ENCODE measurements around the gene PIP4P1.

Gene PIP4P1

DNA sequence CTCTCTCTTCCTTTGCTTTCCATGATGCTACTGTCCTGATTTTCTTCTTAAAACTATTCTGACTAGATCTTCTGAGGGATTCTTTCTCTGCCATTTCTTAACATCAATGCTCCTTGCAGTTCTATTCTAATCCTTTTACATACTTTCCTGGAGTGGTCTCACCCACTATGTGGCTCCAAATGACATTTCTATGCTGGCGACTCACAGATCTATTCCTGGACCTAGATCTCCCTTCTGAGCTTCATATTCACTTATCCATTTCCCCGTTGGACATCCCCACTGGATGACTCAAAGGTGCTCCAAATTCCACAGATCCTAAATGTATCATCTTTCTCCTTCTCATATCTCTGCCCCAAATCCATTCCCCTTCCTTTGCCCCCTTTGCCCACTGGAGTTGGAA is 52.0 kb downstream of the PIP4P1 start:
- no peak for DNase-seq (ENCODE audit: low read depth in 4 of 4, low spot score in 1 of 4)
